HepG2 (cell line): ENCODE data around the gene MED13L. TPM values are rescaled to one million over a fixed set of nuclear protein-coding genes. Genes with fewer than 3 reads are reported as not detected.

Source experiments
- ATAC-seq: fragments of 200-7000 bp; cut with Tn5 transposase; 3 replicates; pipeline ENCODE4 v1.9.1; 2020; ENCODE audit warnings: mild to moderate bottlenecking, moderate library complexity
- BruUV-seq: library from RNA; stranded (reverse); fragments of 400-500 nt; replicated peaks from 2 replicates; lab custom pipeline; 2021; lab: Mats Ljungman, UMichigan
- CTCF ChIA-PET: fragments of 300-600 bp; formaldehyde crosslinking; extraction: SDS; loops from one replicate; lab custom pipeline; 2021; ENCODE audit warnings: low total read pairs, inconsistent platforms, low intra/inter-chr PET ratio; lab: Yijun Ruan, JAX
- POLR2A ChIA-PET: fragments of 350-600 bp; sonication (Branson Sonifier 250); formaldehyde crosslinking; loops from one replicate; lab custom pipeline; 2020; ENCODE audit warnings: antibody characterized with exemption, inconsistent platforms; lab: Yijun Ruan, JAX
- DNase-seq: peaks from one replicate; pipeline ENCODE4 v3.0.0-alpha.2; 2015; ENCODE audit warnings: low spot score
- FAIRE-seq: peaks from 3 replicates; lab custom pipeline; 2011; peaks lifted over from hg19 to GRCh38; lab: Jason Lieb, UNC
- H2AFZ ChIP-seq: one replicate; pipeline ENCODE4 v1.6.1; 2011; ENCODE audit warnings: low read length, inconsistent platforms
- H3K27ac ChIP-seq: fragments of 300-600 bp; 3 replicates; pipeline ENCODE4 v1.8.0; 2011; ENCODE audit warnings: mixed run types, mild to moderate bottlenecking, mixed read lengths, low read length, inconsistent platforms; ENCODE audit not compliant: insufficient read depth; ENCODE audit errors: extremely low read length
- H3K27me3 ChIP-seq, 2 experiments: fragments of 200-600 bp in 1 of 2; 2 replicates in 1 of 2; 3 replicates in 1 of 2; pipeline versions ENCODE4 v1.6.0 to v1.8.0; 2011; ENCODE audit warnings: low read length in 2 of 2, mild to moderate bottlenecking in 2 of 2, moderate library complexity in 2 of 2, inconsistent platforms in 1 of 2; ENCODE audit not compliant: insufficient read depth in 2 of 2, control insufficient read depth in 1 of 2
- H3K36me3 ChIP-seq, 2 experiments: fragments of 200-600 bp in 1 of 2; replicated peaks in 1 of 2; 2 replicates in 1 of 2; 3 replicates in 1 of 2; pipeline versions ENCODE4 v1.5.1 to v1.8.0; 2011; ENCODE audit warnings: low read length in 2 of 2, inconsistent platforms in 1 of 2; ENCODE audit not compliant: insufficient read depth in 2 of 2, control insufficient read depth in 1 of 2
- H3K4me1 ChIP-seq: 2 replicates; pipeline ENCODE4 v1.5.1; 2012; ENCODE audit warnings: low read length, inconsistent platforms; ENCODE audit not compliant: insufficient read depth
- H3K4me2 ChIP-seq: 2 replicates; pipeline ENCODE4 v1.6.0; 2011; ENCODE audit warnings: low read depth, low read length, inconsistent platforms
- H3K4me3 ChIP-seq, 3 experiments: fragments of 200-600 bp in 1 of 3; sonication (generic), shearing (Covaris generic) in 1 of 3; replicated peaks in 1 of 3; 2 replicates each; pipeline ENCODE4 v1.5.1; 2011 to 2016; ENCODE audit warnings: low read length in 3 of 3, inconsistent platforms in 2 of 3, low read depth in 2 of 3, mild to moderate bottlenecking in 2 of 3, control low read depth in 1 of 3, mixed read lengths in 1 of 3; ENCODE audit not compliant: insufficient read depth in 1 of 3
- H3K79me2 ChIP-seq: one replicate; pipeline ENCODE4 v1.6.1; 2011; ENCODE audit warnings: low read length, inconsistent platforms; ENCODE audit not compliant: insufficient read depth
- H3K9ac ChIP-seq: 2 replicates; pipeline ENCODE4 v1.6.0; 2011; ENCODE audit warnings: mild to moderate bottlenecking, low read depth, low read length, inconsistent platforms; ENCODE audit not compliant: insufficient read depth
- H3K9me3 ChIP-seq: 2 replicates; pipeline ENCODE4 v1.5.1; 2012; ENCODE audit warnings: mild to moderate bottlenecking, low read length
- H4K20me1 ChIP-seq: 2 replicates; pipeline ENCODE4 v1.6.0; 2011; ENCODE audit warnings: inconsistent platforms, mild to moderate bottlenecking, low read length, moderate library complexity; ENCODE audit not compliant: insufficient read depth
- CSRNP2 ChIP-seq: sonication (generic); formaldehyde crosslinking; conservative IDR thresholded peaks from 2 replicates; pipeline ENCODE4 v1.8.0; 2022; ENCODE audit warnings: low read depth, missing genetic modification reagents
- HOMEZ ChIP-seq: IDR thresholded peaks from 2 replicates; pipeline ENCODE4 v1.6.1; 2016; ENCODE audit warnings: low read depth
- RBM22 ChIP-seq: fragments of 200-400 bp; formaldehyde crosslinking; optimal IDR thresholded peaks from 2 replicates; pipeline ENCODE3; 2017; ENCODE audit warnings: mild to moderate bottlenecking, low read length, moderate library complexity
- SMAD1 ChIP-seq: sonication (generic); formaldehyde crosslinking; IDR thresholded peaks from 2 replicates; pipeline ENCODE4 v1.4.0; 2020; ENCODE audit warnings: missing genetic modification reagents, low read depth, mild to moderate bottlenecking, borderline replicate concordance
- THRA ChIP-seq: sonication (generic); formaldehyde crosslinking; IDR thresholded peaks from 2 replicates; pipeline ENCODE4 v1.4.0; 2020; ENCODE audit warnings: missing genetic modification reagents, borderline replicate concordance
- TRIM22 ChIP-seq: fragments of 450-650 bp; IDR thresholded peaks from 2 replicates; pipeline ENCODE4 v1.6.1; 2017
- YEATS2 ChIP-seq: sonication (generic); formaldehyde crosslinking; IDR thresholded peaks from 2 replicates; pipeline ENCODE4 v1.4.0; 2020; ENCODE audit warnings: missing genetic modification reagents, borderline replicate concordance
- WGBS: methylation state at CpG from one replicate; pipeline ENCODE4 v1.1.6; 2017; ENCODE audit warnings: low lambda C conversion rate; 5-methylcytosine and 5-hydroxymethylcytosine counted together
- in situ Hi-C: cut with HindIII; loops from 2 replicates; pipeline ENCODE4 v1.10.0; 2017; ENCODE audit warnings: low pct_unique_long_range_greater_than_20kb; ENCODE audit not compliant: extremely low pct_ligation_motif_present
- intact Hi-C: fragments of 100-400 bp; cut with micrococcal nuclease; formaldehyde crosslinking; loops from one replicate; pipeline ENCODE4 v1.10.0; 2022; ENCODE audit not compliant: unreplicated experiment
- polyA plus RNA-seq, 8 experiments: library from polyadenylated mRNA; depleted of rRNA in 3 of 8; stranded (reverse) in 7 of 8; unstranded in 1 of 8; fragments of >200 nt; fragmentation: Illumina TruSeq in 4 of 8; extraction: Trizol in 4 of 8; gene quantifications; 2 replicates each; pipeline versions ENCODE4 v1.2.1 to v1.2.3, GENCODE V29; 2011 to 2016; ENCODE audit warnings: low read depth in 4 of 8, missing spikeins in 1 of 8, mixed read lengths in 1 of 8; ENCODE audit not compliant: insufficient read depth in 1 of 8
- total RNA-seq, 5 experiments: library from RNA; depleted of rRNA; stranded (reverse); fragments of >200 nt; fragmentation: Illumina TruSeq; extraction: Trizol; gene quantifications; 2 replicates each; pipeline ENCODE4 v1.2.3, GENCODE V29; 2016; ENCODE audit warnings: low read depth in 1 of 5

Gene MED13L
- total and polyA plus RNA-seq, 2 of the 13 experiments (the other 11 are each of a cell fraction or from before 2014, with no cell fraction given) = 24.8 to 38.9 TPM

GRCh38 chr12:116187151-116187511, 90.4 kb downstream of the MED13L start:
- Histone ChIP-seq H3K4me2 (peak overlapping the region; percentile 57), H3K36me3 (no peaks in the 10 kb centered on the region), H4K20me1 (peaks cover 15% of the 10 kb centered on the region; the same call in 1 of the 2 replicates), H3K79me2 (peaks cover 43% of the 10 kb centered on the region), H3K9me3 (no peaks in the 10 kb centered on the region), H3K4me3 (peak overlapping the region in 2 of 3 experiments; percentile 17; a peak in 3 of 6 replicates), H2AFZ (no peak overlapping the region), H3K9ac (no peak overlapping the region; the same call in 1 of the 2 replicates), H3K4me1 (peaks cover 80% of the 10 kb centered on the region), H3K27ac (peak overlapping the region; percentile 60), H3K27me3 (no peaks in the 10 kb centered on the region)
- no peak for FAIRE-seq
- peak; percentile 57 for ATAC-seq
- no TSS peak for BruUV-seq
- DNase-seq = no peak
- POLR2A ChIA-PET = no interaction called here
- CTCF ChIA-PET = no interaction called here
- in situ Hi-C loops = no loop called here
- TF ChIP-seq SMAD1 (CRISPR knock-in tag) = no peak
- TF ChIP-seq THRA (CRISPR knock-in tag) = no peak
- no peak for TF ChIP-seq TRIM22
- no peak for TF ChIP-seq RBM22
- no peak for TF ChIP-seq YEATS2 (CRISPR knock-in tag)
- TF ChIP-seq HOMEZ (CRISPR knock-in tag) = 0 out of 2 replicates have a peak, but pooled peaks have one; percentile 26
- no peak for TF ChIP-seq CSRNP2 (CRISPR knock-in tag)
- 42% methylated on average over 1 of the region's 1 CpG for WGBS
- intact Hi-C loops = no loop called here
